Suprapubic skin (tissue), 4 donors: Measurements from ENCODE around the gene RESF1. TPM values are rescaled to one million over a fixed set of nuclear protein-coding genes. Genes with fewer than 3 reads are reported as not detected.

Experiments
- DNase-seq, 2 donors: peaks; one replicate each; pipeline ENCODE4 v3.0.0-alpha.2; 2019; ENCODE audit warnings: low spot score in 2 of 2
- H3K27ac ChIP-seq: fragments of 200-600 bp; sonication (generic); one replicate; pipeline ENCODE4 v1.5.1; 2019
- H3K27me3 ChIP-seq: fragments of 200-600 bp; sonication (generic); one replicate; pipeline ENCODE4 v1.5.1; 2019
- H3K36me3 ChIP-seq: fragments of 200-600 bp; sonication (generic); one replicate; pipeline ENCODE4 v1.5.1; 2019
- H3K4me1 ChIP-seq: fragments of 200-600 bp; sonication (generic); one replicate; pipeline ENCODE4 v1.5.1; 2019
- H3K4me3 ChIP-seq: fragments of 200-600 bp; sonication (generic); one replicate; pipeline ENCODE4 v1.5.1; 2019; ENCODE audit warnings: mild to moderate bottlenecking
- H3K9me3 ChIP-seq: fragments of 200-600 bp; sonication (generic); one replicate; pipeline ENCODE4 v1.5.1; 2019
- CTCF ChIP-seq, 2 donors: fragments of 200-600 bp in 1 of 2; fragments of 450-650 bp in 1 of 2; sonication (generic) in 1 of 2; IDR thresholded peaks; one replicate each; pipeline ENCODE4 v1.5.1; 2016 to 2019; ENCODE audit warnings: antibody characterized with exemption in 2 of 2, mild to moderate bottlenecking in 1 of 2, moderate library complexity in 1 of 2
- EP300 ChIP-seq: sonication (generic); formaldehyde crosslinking; IDR thresholded peaks from one replicate; pipeline ENCODE4 v1.6.1; 2017; ENCODE audit warnings: antibody characterized with exemption
- POLR2A ChIP-seq, 2 donors: fragments of 450-650 bp; IDR thresholded peaks; one replicate each; pipeline ENCODE4 v1.6.1; 2017; ENCODE audit warnings: antibody characterized with exemption in 2 of 2, mild to moderate bottlenecking in 2 of 2, moderate library complexity in 2 of 2
- POLR2AphosphoS5 ChIP-seq, 3 donors: sonication (generic); formaldehyde crosslinking; IDR thresholded peaks; one replicate each; pipeline ENCODE4 v1.6.1; 2017; ENCODE audit warnings: antibody characterized with exemption in 3 of 3
- WGBS: methylation state at CpG from one replicate; pipeline ENCODE4 v1.1.5; 2018; 5-methylcytosine and 5-hydroxymethylcytosine counted together
- total RNA-seq, 4 donors: library from RNA; depleted of rRNA; stranded (reverse); fragments of >200 nt; gene quantifications; one replicate each; pipeline ENCODE4 v1.1.0, GENCODE V29; 2016

The RESF1 gene
- total RNA-seq, 4 donors from 2014 or later: 58.0 to 115 (median 69.8) TPM

- Histone ChIP-seq H3K36me3 (peaks cover 96% of the 10 kb centered on the region), H3K27ac (no peak overlapping the region)
- 99% methylated on average over 5 of the region's 5 CpGs for WGBS
These were observed 15.5 kb downstream of the RESF1 start for GRCh38 chr12:31974673-31975072.

GRCh38 chr12:31984806-31985591, 25.8 kb downstream of the RESF1 start:
- H3K27me3 ChIP-seq: no peaks in the 10 kb centered on the region
- 93% methylated on average over 13 of the region's 13 CpGs for WGBS
- no peak overlapping the region for H3K27ac ChIP-seq
- H3K4me1 ChIP-seq: no peaks in the 10 kb centered on the region
- H3K36me3 ChIP-seq: peaks cover 32% of the 10 kb centered on the region
- no peak for DNase-seq
- H3K4me3 ChIP-seq: no peak overlapping the region
- TF ChIP-seq POLR2A (IDR thresholded peaks at IDR 0.05) (no peak), POLR2AphosphoS5 (IDR thresholded peaks at IDR 0.05) (no peak), EP300 (no peak), CTCF (IDR thresholded peaks at IDR 0.05) (no peak)
- H3K9me3 ChIP-seq: peaks cover 25% of the 10 kb centered on the region

More at GRCh38 chr12:31974673-31975072, 15.5 kb downstream of the RESF1 start:
- DNase-seq: no peak
- Histone ChIP-seq H3K27me3 (no peaks in the 10 kb centered on the region), H3K4me1 (no peaks in the 10 kb centered on the region), H3K4me3 (no peak overlapping the region), H3K9me3 (peaks cover 13% of the 10 kb centered on the region)
- TF ChIP-seq POLR2A (IDR thresholded peaks at IDR 0.05) (no peak), POLR2AphosphoS5 (IDR thresholded peaks at IDR 0.05) (no peak), CTCF (IDR thresholded peaks at IDR 0.05) (no peak), EP300 (no peak)

GRCh38 chr12:31985832-31986231, 26.6 kb downstream of the RESF1 start:
- H3K4me3 ChIP-seq: no peak overlapping the region
- TF ChIP-seq EP300: no peak
- no peak for TF ChIP-seq POLR2A (IDR thresholded peaks at IDR 0.05)
- no peak for TF ChIP-seq POLR2AphosphoS5 (IDR thresholded peaks at IDR 0.05)
- no peak overlapping the region for H3K27ac ChIP-seq
- H3K27me3 ChIP-seq: no peaks in the 10 kb centered on the region
- peaks cover 32% of the 10 kb centered on the region for H3K36me3 ChIP-seq
- peaks cover 25% of the 10 kb centered on the region for H3K9me3 ChIP-seq
- DNase-seq: no peak
- no peaks in the 10 kb centered on the region for H3K4me1 ChIP-seq
- WGBS: 94% methylated on average over 4 of the region's 4 CpGs

- no peak overlapping the region for H3K27ac ChIP-seq
- WGBS: 90% methylated on average over 15 of the region's 15 CpGs
- H3K9me3 ChIP-seq: peaks cover 5% of the 10 kb centered on the region
- no peaks in the 10 kb centered on the region for H3K27me3 ChIP-seq
- no peaks in the 10 kb centered on the region for H3K4me1 ChIP-seq
- no peak overlapping the region for H3K4me3 ChIP-seq
- DNase-seq: no peak
- peaks cover 50% of the 10 kb centered on the region for H3K36me3 ChIP-seq
- TF ChIP-seq POLR2AphosphoS5 (IDR thresholded peaks at IDR 0.05) (no peak), POLR2A (IDR thresholded peaks at IDR 0.05) (no peak), EP300 (no peak), CTCF (IDR thresholded peaks at IDR 0.05) (no peak)
These were observed 30.6 kb downstream of the RESF1 start for GRCh38 chr12:31989571-31990362.

- Histone ChIP-seq H3K4me3 (no peak overlapping the region), H3K9me3 (no peaks in the 10 kb centered on the region), H3K4me1 (no peaks in the 10 kb centered on the region), H3K27me3 (no peaks in the 10 kb centered on the region), H3K36me3 (peaks cover 60% of the 10 kb centered on the region), H3K27ac (no peak overlapping the region)
- TF ChIP-seq POLR2AphosphoS5 (IDR thresholded peaks at IDR 0.05) (no peak), EP300 (no peak), POLR2A (IDR thresholded peaks at IDR 0.05) (no peak), CTCF (IDR thresholded peaks at IDR 0.05) (no peak)
- no peak for DNase-seq
- WGBS: 76% methylated on average over 1 of the region's 1 CpG
These were observed 31.9 kb downstream of the RESF1 start for GRCh38 chr12:31991146-31991545.
